GM21723 (cell line): Measurements from ENCODE around the gene SERPINB10.

Experiments
- ATAC-seq: cut with Tn5 transposase; IDR thresholded peaks from one replicate; pipeline ENCODE4 v1.9.1; 2021; ENCODE audit warnings: mild to moderate bottlenecking, moderate library complexity; ENCODE audit not compliant: unreplicated experiment

Gene SERPINB10, protein sequence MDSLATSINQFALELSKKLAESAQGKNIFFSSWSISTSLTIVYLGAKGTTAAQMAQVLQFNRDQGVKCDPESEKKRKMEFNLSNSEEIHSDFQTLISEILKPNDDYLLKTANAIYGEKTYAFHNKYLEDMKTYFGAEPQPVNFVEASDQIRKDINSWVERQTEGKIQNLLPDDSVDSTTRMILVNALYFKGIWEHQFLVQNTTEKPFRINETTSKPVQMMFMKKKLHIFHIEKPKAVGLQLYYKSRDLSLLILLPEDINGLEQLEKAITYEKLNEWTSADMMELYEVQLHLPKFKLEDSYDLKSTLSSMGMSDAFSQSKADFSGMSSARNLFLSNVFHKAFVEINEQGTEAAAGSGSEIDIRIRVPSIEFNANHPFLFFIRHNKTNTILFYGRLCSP

GRCh38 chr18:63907664-63908063 lies at the start of gene SERPINB10:
SERPINB10 (plus strand) TSS chr18:63907958; CDS start chr18:63915511, 7,553 bp downstream.
- peak; percentile 72 for ATAC-seq

DNA sequence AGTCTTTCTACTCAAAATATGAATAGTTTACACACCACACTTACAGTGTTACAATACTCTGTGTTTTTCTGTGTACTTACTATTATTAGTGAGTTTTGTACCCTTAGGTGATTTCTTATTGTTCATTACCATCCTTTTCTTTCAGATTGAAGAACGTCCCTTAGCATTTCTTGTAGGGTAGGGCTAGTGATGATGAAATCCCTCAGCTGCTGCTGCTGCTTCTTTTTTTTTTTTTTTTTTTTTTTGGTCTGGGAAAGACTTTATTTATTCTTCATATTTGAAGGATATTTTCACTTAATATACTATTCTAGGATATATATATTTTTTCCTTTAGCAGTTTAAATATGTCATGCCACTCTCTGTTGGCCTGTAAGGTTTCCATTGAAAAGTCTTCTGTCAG lies 49.3 kb upstream of the SERPINB10 start:
- ATAC-seq, result no peak

- no peak for ATAC-seq
These were observed 47.8 kb upstream of the SERPINB10 start for GRCh38 chr18:63859781-63860475.

- no peak for ATAC-seq
These were observed 47.2 kb upstream of the SERPINB10 start for GRCh38 chr18:63860531-63860930.

DNA sequence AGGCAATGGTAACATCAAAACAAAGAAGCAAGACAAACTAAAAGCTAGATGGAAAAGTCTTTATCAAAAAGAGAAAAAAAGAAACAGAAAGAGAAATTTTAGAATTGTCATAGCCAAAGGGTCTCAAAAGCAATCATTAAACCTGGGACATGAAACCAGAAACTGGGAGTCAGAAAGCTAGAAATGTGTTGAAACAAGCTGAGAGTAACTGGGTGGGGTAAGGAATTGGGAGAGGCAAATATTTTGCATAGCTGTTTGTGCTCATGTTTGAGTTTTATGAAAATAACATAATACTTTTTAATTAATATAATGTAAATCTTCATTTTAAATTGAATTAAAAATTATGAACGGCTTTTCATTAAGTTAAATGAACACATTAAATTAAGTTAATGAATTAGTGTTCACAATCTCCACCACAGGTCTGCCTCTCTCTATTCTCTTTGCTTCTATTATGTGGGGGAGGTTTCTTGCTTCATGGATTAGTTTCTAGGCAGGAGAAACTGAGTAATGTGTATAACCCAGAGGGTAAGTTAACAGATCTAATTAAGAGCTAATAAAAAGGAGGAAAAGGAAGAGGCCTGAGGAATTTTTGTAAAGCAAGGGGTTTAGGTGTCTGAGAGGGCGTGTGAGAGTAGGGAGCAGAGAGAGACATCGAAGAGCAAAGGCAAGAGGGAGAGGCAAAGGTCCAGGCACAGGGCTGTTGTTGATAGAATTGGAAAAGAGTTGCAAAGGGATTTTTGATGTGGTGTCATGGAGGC lies 40.2 kb upstream of the SERPINB10 start:
- no peak for ATAC-seq

- ATAC-seq, result no peak
These were observed 39.2 kb upstream of the SERPINB10 start for GRCh38 chr18:63868546-63868945.

DNA sequence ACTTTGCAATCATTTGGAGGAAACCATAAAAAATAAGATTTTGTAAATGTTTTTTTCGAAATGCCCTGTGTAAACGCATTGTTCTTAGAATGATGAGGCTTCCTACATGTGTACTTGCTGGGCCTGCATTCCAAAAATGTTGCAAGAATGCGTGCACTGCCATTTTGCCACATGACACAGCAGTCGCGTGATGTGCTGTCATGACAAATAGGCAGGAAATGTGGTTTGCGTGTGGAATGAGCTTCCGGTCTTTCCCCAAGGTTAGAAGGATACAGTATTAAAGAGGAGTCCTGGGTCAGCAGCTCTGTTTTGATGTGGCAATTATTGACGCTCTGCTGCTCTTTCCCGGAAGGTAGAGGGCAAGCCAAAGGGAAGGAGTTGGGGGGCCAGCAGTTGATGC lies 38.4 kb upstream of the SERPINB10 start:
- ATAC-seq, result no peak

DNA sequence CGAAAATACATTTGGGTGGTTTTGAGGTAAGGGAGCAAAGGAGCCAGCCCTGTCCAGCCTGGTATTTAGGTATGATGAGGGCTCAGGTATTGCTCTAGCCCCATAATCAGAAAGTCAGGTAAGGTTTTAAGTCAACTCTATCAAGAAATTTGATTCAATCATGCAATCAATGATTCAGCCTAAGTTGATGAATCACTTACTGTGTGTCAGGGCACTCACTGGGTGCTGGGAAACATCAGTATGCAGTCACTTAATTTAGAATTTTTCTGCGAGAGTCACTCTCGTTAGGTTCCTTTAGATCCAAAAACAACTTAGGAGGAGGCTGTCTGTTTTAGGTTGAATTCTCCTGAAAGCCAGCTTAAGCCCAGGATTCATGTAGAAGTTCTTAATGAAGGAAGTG lies 37.9 kb upstream of the SERPINB10 start:
- ATAC-seq, result no peak

DNA sequence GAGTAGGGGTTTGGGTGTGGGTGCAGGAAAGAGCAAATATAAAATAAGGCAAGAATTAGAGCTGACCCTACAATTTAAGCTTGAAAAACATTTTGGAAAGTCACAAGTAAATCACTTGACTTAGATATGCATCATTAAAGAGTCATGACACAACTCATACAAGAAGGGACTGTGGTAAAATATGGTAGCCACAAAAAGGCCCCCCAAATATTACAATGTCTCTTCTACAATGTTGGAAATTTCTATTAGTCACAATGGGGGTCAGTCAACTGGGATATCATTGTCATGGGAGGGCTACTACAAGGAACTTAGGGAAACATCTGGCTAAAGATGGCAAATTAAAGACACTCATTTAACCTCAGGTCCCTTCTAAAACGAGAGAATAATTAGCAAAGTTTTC lies 35.9 kb upstream of the SERPINB10 start:
- ATAC-seq, result no peak

DNA sequence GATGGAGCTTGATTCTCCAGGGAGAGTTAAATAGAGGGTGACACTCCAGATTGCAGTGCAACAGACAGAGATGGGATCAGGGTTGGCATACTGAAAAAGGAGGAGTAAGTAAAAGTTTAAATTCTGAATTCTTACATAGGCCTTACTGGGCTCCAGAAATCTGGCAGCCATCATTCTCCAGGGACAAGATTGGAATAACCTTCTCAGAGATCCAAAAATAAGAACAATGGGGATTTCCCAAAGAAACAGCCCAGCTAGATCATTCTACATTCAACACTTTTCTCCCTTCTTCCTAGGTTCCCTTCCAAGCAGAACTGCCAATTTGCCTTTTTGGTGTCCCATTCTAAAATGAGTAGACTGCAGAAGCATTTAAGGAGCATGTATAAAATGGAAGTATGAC lies 35.2 kb upstream of the SERPINB10 start:
- no peak for ATAC-seq

DNA sequence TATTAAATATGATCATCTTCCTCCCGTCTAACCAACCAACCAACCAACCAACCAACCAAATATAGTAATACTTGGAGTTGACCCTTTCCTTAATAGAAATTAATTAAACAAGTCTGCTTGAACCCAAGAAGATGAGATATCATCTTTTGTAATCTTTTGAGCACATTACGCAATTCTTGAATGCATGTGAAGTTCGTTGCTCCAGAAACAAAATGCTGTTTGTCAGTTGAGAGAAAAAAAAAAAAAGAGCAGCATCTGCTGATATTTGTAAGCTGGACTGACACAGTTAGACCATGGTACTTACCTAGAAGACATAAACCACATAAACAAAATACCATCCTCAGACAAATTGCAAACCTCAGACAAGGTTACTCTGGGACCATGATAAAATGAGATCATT lies 29.4 kb upstream of the SERPINB10 start:
- ATAC-seq, result no peak

DNA sequence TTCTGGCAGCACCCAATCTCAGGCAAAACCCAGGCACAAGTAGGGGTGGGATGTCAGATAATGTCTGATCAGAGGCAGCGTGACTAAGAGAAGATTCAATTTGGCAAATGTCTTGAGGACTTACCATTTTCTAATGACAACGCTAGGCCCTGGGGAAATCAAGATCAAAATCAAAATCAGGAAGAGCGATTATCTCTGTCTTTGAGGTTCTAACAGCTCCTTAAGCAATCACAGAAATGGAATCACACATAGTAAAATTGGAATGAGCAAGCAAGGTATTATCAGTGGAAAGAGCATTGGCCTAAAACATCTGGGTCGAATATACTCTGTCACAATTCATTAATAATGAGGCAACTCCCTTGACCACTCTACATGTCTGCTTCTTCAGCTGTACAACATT lies 28.8 kb upstream of the SERPINB10 start:
- no peak for ATAC-seq

DNA sequence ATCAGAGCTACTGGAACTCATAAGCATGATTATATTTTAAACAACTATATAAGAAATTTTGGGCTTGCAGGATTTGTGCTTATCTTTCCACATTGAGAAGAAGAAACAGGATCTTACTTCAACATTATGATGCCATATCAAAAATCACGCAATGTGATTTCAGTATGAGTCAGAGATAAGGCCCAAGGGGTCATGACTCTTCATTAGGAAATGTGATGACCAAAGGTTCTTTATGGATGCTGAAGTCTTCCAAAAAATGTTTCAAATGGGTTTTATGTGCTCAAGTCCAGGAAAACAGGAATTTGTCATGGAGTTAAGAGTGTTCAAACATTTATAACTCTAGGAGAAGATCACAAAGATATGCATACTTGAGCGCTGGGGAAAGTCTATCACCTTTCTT lies 28.0 kb upstream of the SERPINB10 start:
- ATAC-seq, result no peak

GRCh38 chr18:63881851-63882250 lies 25.9 kb upstream of the SERPINB10 start:
- ATAC-seq, result no peak

GRCh38 chr18:63882333-63883141 lies 25.2 kb upstream of the SERPINB10 start:
- no peak for ATAC-seq

GRCh38 chr18:63883617-63884016 lies 24.1 kb upstream of the SERPINB10 start:
- ATAC-seq, result no peak

DNA sequence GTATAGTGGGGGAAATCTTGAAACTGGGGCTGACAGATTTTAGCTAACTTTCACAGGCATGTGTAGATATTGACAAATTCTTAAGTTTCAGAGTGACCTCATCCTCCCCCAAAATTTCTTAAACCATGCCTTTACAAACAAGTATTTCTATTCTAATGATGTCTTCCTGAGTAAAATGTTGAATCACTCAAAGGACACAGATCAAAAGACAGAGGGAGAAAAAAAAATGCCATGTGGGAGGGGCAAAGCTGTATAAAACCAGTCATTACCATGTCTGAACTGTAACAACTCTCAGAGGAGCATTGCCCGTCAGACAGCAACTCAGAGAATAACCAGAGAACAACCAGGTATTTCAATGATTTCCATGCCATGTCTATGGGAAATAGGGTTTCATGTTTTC lies 20.3 kb upstream of the SERPINB10 start, which contains the start of gene SERPINB2:
Gene SERPINB2 (plus strand): TSS at position 282 of the 400 bp plus-strand sequence. CDS start 3,740 bp downstream, outside the sequence.
- ATAC-seq, result no peak

GRCh38 chr18:63888470-63889190 lies 19.1 kb upstream of the SERPINB10 start:
- no peak for ATAC-seq

DNA sequence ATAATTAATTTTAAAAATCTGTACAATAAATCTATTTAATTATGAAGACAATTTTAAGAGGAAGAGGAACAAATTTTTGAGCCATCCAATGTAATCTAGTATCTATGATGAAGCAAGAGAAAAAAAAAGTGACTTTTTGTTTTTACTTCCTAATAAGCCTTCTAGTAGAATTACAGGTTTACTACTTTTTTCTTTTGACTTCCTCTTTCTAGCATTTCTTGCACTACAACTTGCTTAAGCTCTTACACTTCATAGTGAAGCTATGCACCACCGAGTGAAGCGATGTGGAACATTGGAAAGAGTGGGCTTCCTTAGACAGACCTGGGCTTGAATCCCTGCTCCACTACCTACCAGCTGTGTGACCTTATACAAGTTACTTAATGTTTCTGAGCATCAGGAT lies 18.1 kb upstream of the SERPINB10 start:
- no peak for ATAC-seq
